GM12878 (cell line): Measurements from ENCODE around the gene VPS39. TPM values are rescaled to one million over a fixed set of nuclear protein-coding genes. Genes with fewer than 3 reads are reported as not detected.

ENCODE experiments used
- ATAC-seq: fragments of 200-7000 bp; cut with Tn5 transposase; 3 replicates; pipeline ENCODE4 v1.9.1; 2020; ENCODE audit warnings: mild to moderate bottlenecking, moderate library complexity
- BruUV-seq: library from RNA; stranded (reverse); fragments of 400-500 nt; replicated peaks from 2 replicates; lab custom pipeline; 2021; lab: Mats Ljungman, UMichigan
- CTCF ChIA-PET: fragments of 300-600 bp; sonication (Branson Sonifier 250); formaldehyde crosslinking; extraction: SDS; loops from one replicate; lab custom pipeline; 2021; ENCODE audit warnings: inconsistent platforms; lab: Yijun Ruan, JAX
- POLR2A ChIA-PET: fragments of 350-600 bp; formaldehyde crosslinking; extraction: SDS; loops from one replicate; lab custom pipeline; 2021; ENCODE audit warnings: inconsistent platforms; lab: Charles Lee
- RAD21 ChIA-PET: fragments of 300-600 bp; sonication (Branson Sonifier 250); formaldehyde crosslinking; loops from one replicate; lab custom pipeline; 2023; ENCODE audit warnings: antibody characterized with exemption; ENCODE audit not compliant: unreplicated experiment; lab: Charles Lee
- SMC1A ChIA-PET: fragments of 300-600 bp; sonication (Branson Sonifier 250); formaldehyde crosslinking; loops from one replicate; lab custom pipeline; 2023; ENCODE audit not compliant: unreplicated experiment, uncharacterized antibody; lab: Charles Lee
- DNase-seq: peaks from one replicate; pipeline ENCODE4 v3.0.0-alpha.2; 2011; ENCODE audit warnings: low read depth, low spot score
- FAIRE-seq: peaks from 3 replicates; lab custom pipeline; 2011; peaks lifted over from hg19 to GRCh38; lab: Jason Lieb, UNC
- H2AFZ ChIP-seq: 2 replicates; pipeline ENCODE4 v1.6.0; 2011; ENCODE audit warnings: low read depth, low read length, control low read depth; ENCODE audit not compliant: control insufficient read depth
- H3K27ac ChIP-seq: 2 replicates; pipeline ENCODE4 v1.5.1; 2011; ENCODE audit warnings: control low read depth; ENCODE audit not compliant: control insufficient read depth, insufficient read depth
- H3K27me3 ChIP-seq, 2 experiments: replicated peaks in 1 of 2; 2 replicates each; pipeline versions ENCODE4 v1.6.0 to v1.6.1; 2011; ENCODE audit warnings: low read length in 1 of 2; ENCODE audit not compliant: control insufficient read depth in 2 of 2, insufficient read depth in 2 of 2
- H3K36me3 ChIP-seq, 2 experiments: 2 replicates each; pipeline ENCODE4 v1.5.1; 2011; ENCODE audit warnings: low read length in 1 of 2; ENCODE audit not compliant: control insufficient read depth in 2 of 2, insufficient read depth in 2 of 2
- H3K4me1 ChIP-seq: 2 replicates; pipeline ENCODE4 v1.6.1; 2011; ENCODE audit warnings: mild to moderate bottlenecking, low read length, moderate library complexity, mixed read lengths; ENCODE audit not compliant: control insufficient read depth, insufficient read depth
- H3K4me2 ChIP-seq: 2 replicates; pipeline ENCODE4 v1.6.0; 2011; ENCODE audit warnings: control low read depth; ENCODE audit not compliant: control insufficient read depth, insufficient read depth
- H3K4me3 ChIP-seq: fragments of 200-600 bp; sonication (generic); 2 replicates; pipeline ENCODE4 v1.5.1; 2016
- H3K79me2 ChIP-seq: 2 replicates; pipeline ENCODE4 v1.6.0; 2011; ENCODE audit warnings: low read length; ENCODE audit not compliant: control insufficient read depth, insufficient read depth
- H3K9ac ChIP-seq: 2 replicates; pipeline ENCODE4 v1.8.0; 2011; ENCODE audit warnings: low read length, control low read depth, mixed read lengths; ENCODE audit not compliant: control insufficient read depth, insufficient read depth
- H3K9me3 ChIP-seq: replicated peaks from 3 replicates; pipeline ENCODE4 v1.5.1; 2011; ENCODE audit warnings: mild to moderate bottlenecking, low read length; ENCODE audit not compliant: control insufficient read depth, insufficient read depth
- H4K20me1 ChIP-seq: 2 replicates; pipeline ENCODE4 v1.6.0; 2011; ENCODE audit not compliant: control insufficient read depth, insufficient read depth
- HCFC1 ChIP-seq: fragments of 150-350 bp; IDR thresholded peaks from 2 replicates; pipeline ENCODE4 v1.6.1; 2014; ENCODE audit warnings: low read length
- SPI1 ChIP-seq: IDR thresholded peaks from 2 replicates; pipeline ENCODE4 v1.6.1; 2011; ENCODE audit warnings: low read depth, mild to moderate bottlenecking, low read length, moderate library complexity, borderline replicate concordance; ENCODE audit not compliant: insufficient read depth
- WGBS: methylation state at CpG from one replicate; pipeline ENCODE4 v1.1.6; 2016; ENCODE audit warnings: low lambda C conversion rate; ENCODE audit not compliant: insufficient replicate concordance, insufficient coverage; ENCODE audit errors: missing lambda C conversion rate; 5-methylcytosine and 5-hydroxymethylcytosine counted together
- in situ Hi-C: fragments of 300-500 bp; cut with MboI; formaldehyde crosslinking; loops from 9 replicates; pipeline ENCODE4 v1.14.3; 2018; ENCODE audit warnings: mixed read lengths
- intact Hi-C: fragments of 100-400 bp; cut with micrococcal nuclease; formaldehyde crosslinking; loops from one replicate; pipeline ENCODE4 v1.14.2; 2022; ENCODE audit not compliant: unreplicated experiment
- microRNA counts: library from miRNA; unstranded; fragments of <30 nt; microRNA quantifications from one replicate; lab custom pipeline; 2016
- microRNA-seq: library from miRNA; unstranded; fragments of <30 nt; microRNA quantifications from one replicate; pipeline ENCODE4, GENCODE V29; 2018
- polyA plus RNA-seq, 11 experiments: library from polyadenylated mRNA; depleted of rRNA in 4 of 11; unstranded in 6 of 11; stranded (reverse) in 5 of 11; fragments of >200 nt; fragmentation: Nextera tagmentation in 4 of 11; fragmentation: Illumina TruSeq in 1 of 11; extraction: Ambion mirVana in 4 of 11; extraction: Trizol in 1 of 11; gene quantifications; 1 replicate in 1 of 11; 2 replicates in 10 of 11; pipeline versions ENCODE4 v1.2.1 to v1.2.3, GENCODE V29; 2011 to 2016; ENCODE audit warnings: inconsistent platforms in 2 of 11, missing spikeins in 2 of 11, low read depth in 1 of 11
- small RNA-seq: library from RNA; depleted of rRNA; stranded (forward); fragments of <200 nt; gene quantifications from one replicate; pipeline ENCODE3, GENCODE V24; 2014
- total RNA-seq, 4 experiments: library from RNA; depleted of rRNA in 3 of 4; stranded (reverse); fragments of >200 nt in 3 of 4; fragmentation: Illumina TruSeq in 1 of 4; extraction: Trizol in 1 of 4; gene quantifications; 2 replicates each; pipeline versions ENCODE4 v1.2.1 to v1.2.3, GENCODE V29; 2013 to 2021
- TF ChIP-seq, protein P1 (sequence below): fragments of 450-650 bp; formaldehyde crosslinking; IDR thresholded peaks from 2 replicates; pipeline ENCODE4 v1.4.0; 2022; ENCODE audit warnings: mild to moderate bottlenecking, moderate library complexity

VPS39 gene
- total and polyA plus RNA-seq, 10 of the 15 experiments (the other 5 are each of a cell fraction or from before 2014, with no cell fraction given) = 4.9 to 50.0 (median 36.2) TPM

DNA sequence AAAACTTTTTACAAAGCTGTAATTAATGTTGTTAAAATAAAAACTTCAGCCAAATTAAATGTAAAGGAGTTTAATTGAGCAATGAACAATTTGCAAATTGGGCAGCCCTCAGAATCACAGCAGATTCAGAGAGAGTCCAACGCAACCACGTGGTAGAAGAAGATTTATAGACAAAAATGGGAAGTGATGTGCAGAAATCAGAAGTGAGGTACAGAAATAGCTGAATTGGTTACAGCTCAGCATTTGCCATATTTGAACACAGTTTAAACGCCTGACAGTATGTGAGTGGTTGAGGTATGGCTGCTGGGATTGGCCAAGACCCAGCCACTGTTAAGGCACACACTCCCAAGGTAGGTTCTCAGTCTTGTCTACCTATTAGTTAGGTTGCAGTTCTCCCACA is 99.3 kb downstream of the VPS39 start:
- peak; percentile 49; the same call in 1 of the 2 replicates for TF ChIP-seq SPI1
- TF ChIP-seq, protein P1, sequence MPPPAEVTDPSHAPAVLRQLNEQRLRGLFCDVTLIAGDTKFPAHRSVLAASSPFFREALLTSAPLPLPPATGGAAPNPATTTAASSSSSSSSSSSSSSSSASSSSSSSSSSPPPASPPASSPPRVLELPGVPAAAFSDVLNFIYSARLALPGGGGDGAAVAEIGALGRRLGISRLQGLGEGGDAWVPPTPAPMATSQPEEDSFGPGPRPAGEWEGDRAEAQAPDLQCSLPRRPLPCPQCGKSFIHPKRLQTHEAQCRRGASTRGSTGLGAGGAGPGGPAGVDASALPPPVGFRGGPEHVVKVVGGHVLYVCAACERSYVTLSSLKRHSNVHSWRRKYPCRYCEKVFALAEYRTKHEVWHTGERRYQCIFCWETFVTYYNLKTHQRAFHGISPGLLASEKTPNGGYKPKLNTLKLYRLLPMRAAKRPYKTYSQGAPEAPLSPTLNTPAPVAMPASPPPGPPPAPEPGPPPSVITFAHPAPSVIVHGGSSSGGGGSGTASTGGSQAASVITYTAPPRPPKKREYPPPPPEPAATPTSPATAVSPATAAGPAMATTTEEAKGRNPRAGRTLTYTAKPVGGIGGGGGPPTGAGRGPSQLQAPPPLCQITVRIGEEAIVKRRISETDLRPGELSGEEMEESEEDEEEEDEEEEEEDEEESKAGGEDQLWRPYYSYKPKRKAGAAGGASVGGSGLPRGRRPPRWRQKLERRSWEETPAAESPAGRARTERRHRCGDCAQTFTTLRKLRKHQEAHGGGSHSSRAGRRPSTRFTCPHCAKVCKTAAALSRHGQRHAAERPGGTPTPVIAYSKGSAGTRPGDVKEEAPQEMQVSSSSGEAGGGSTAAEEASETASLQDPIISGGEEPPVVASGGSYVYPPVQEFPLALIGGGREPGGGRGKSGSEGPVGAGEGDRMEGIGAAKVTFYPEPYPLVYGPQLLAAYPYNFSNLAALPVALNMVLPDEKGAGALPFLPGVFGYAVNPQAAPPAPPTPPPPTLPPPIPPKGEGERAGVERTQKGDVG (CRISPR knock-in tag) = no peak
- TF ChIP-seq HCFC1 = no peak
- BruUV-seq = no TSS peak
- ATAC-seq (no peak), FAIRE-seq (no peak), DNase-seq (no peak)
- RAD21 ChIA-PET = no interaction called here
- POLR2A ChIA-PET = interaction anchor here (0.6 kb wide), 1 partner anchor 1679 kb away, joined by 3 read pairs; no protein-coding TSS in a partner anchor
- CTCF ChIA-PET = interaction anchor here (0.6 to 1.0 kb wide), 3 partner anchors 9 to 540 kb away, joined by 3 read pairs; no protein-coding TSS in a partner anchor
- no peak overlapping the region for H3K4me2 ChIP-seq
- no peak overlapping the region for H3K9ac ChIP-seq
- H3K79me2 ChIP-seq = no peaks in the 10 kb centered on the region
- H4K20me1 ChIP-seq = no peaks in the 10 kb centered on the region
- no peak overlapping the region for H2AFZ ChIP-seq
- H3K4me3 ChIP-seq = no peak overlapping the region
- no peaks in the 10 kb centered on the region; the same call in none of the 2 replicates for H3K4me1 ChIP-seq
- WGBS = 32% methylated on average over 3 of the region's 3 CpGs
- no peaks in the 10 kb centered on the region for H3K36me3 ChIP-seq
- in situ Hi-C loops (no loop called here), intact Hi-C loops (no loop called here)
- H3K27me3 ChIP-seq = no peaks in the 10 kb centered on the region
- no peaks in the 10 kb centered on the region for H3K9me3 ChIP-seq
- H3K27ac ChIP-seq = no peak overlapping the region
- SMC1A ChIA-PET = no interaction called here

MicroRNAs within 50 kb of the gene (microRNA counts, 767-probe panel; counts per million panel counts)
- 1,346 counts per million, percentile 48 among the panel's probes with 10 or more counts for microRNA hsa-miR-627 (lab: Ali Mortazavi, UCI)

Small RNA genes lying within 50 kb of the gene (microRNA-seq; reads per million reads assigned to microRNA genes)
- gene MIR627 = 70.2 reads per million, percentile 70 among the genes with 10 or more reads in this experiment

Small RNA genes lying within 50 kb of the gene (small RNA-seq; reads per million reads assigned to genes)
- 4.2 reads per million, percentile 85 among the genes with 10 or more reads in this experiment for gene MIR627

Other genes starting within 250 kb of the VPS39 start
- gene EHD4, start 235.7 kb downstream of the VPS39 start, total RNA-seq (2014; rRNA removed) = 48.2 and 49.6 TPM in 2 replicates
- gene EHD4, start 235.7 kb downstream of the VPS39 start, total RNA-seq (2014; rRNA removed; fragmentation: Illumina TruSeq; extraction: Trizol) = 24.3 and 26.0 TPM in 2 replicates
- gene EHD4, start 235.7 kb downstream of the VPS39 start, total RNA-seq (2021) = 52.1 and 53.2 TPM in 2 replicates
- 25.6 and 42.2 TPM in 2 replicates for gene EHD4, start 235.7 kb downstream of the VPS39 start, polyA plus RNA-seq (2011; rRNA removed)
- 18.9 and 29.3 TPM in 2 replicates for gene EHD4, start 235.7 kb downstream of the VPS39 start, polyA plus RNA-seq (2014; fragmentation: Illumina TruSeq; extraction: Trizol)
- gene EHD4, start 235.7 kb downstream of the VPS39 start, polyA plus RNA-seq (2014; fragmentation: Nextera tagmentation; extraction: Ambion mirVana) = 1 to 10 TPM; 4.2 to 8.6 TPM
- 47.3 and 50.1 TPM in 2 replicates for gene EHD4, start 235.7 kb downstream of the VPS39 start, polyA plus RNA-seq (2014; rRNA removed)
- 10 to 100 TPM; 60.7 to 62.9 TPM for gene EHD4, start 235.7 kb downstream of the VPS39 start, polyA plus RNA-seq (2016; fragmentation: Nextera tagmentation; extraction: Ambion mirVana)
- gene PLA2G4E, start 187.3 kb downstream of the VPS39 start, total RNA-seq (2014; rRNA removed) = 0.06 TPM in 1 of 2 replicates, not detected in the other
- gene PLA2G4E, start 187.3 kb downstream of the VPS39 start, total RNA-seq (2014; rRNA removed; fragmentation: Illumina TruSeq; extraction: Trizol) = 0.05 TPM in 1 of 2 replicates, not detected in the other
- 0.05 and 0.11 TPM in 2 replicates for gene PLA2G4E, start 187.3 kb downstream of the VPS39 start, total RNA-seq (2021)
- gene PLA2G4E, start 187.3 kb downstream of the VPS39 start, polyA plus RNA-seq (2011; rRNA removed) = 0.07 TPM in 2 replicates
- 0.06 TPM in 1 of 2 replicates, not detected in the other for gene PLA2G4E, start 187.3 kb downstream of the VPS39 start, polyA plus RNA-seq (2014; fragmentation: Illumina TruSeq; extraction: Trizol)
- gene PLA2G4E, start 187.3 kb downstream of the VPS39 start, polyA plus RNA-seq (2014; fragmentation: Nextera tagmentation; extraction: Ambion mirVana) = not detected
- gene PLA2G4E, start 187.3 kb downstream of the VPS39 start, polyA plus RNA-seq (2014; rRNA removed) = 0.15 and 0.32 TPM in 2 replicates
- not detected for gene PLA2G4E, start 187.3 kb downstream of the VPS39 start, polyA plus RNA-seq (2016; fragmentation: Nextera tagmentation; extraction: Ambion mirVana)
- not detected in 2 replicates for gene PLA2G4D, start 113.7 kb downstream of the VPS39 start, total RNA-seq (2014; rRNA removed)
- gene PLA2G4D, start 113.7 kb downstream of the VPS39 start, total RNA-seq (2014; rRNA removed; fragmentation: Illumina TruSeq; extraction: Trizol) = not detected in 2 replicates
- gene PLA2G4D, start 113.7 kb downstream of the VPS39 start, total RNA-seq (2021) = not detected in 2 replicates
- 0.03 TPM in 1 of 2 replicates, not detected in the other for gene PLA2G4D, start 113.7 kb downstream of the VPS39 start, polyA plus RNA-seq (2011; rRNA removed)
- not detected in 2 replicates for gene PLA2G4D, start 113.7 kb downstream of the VPS39 start, polyA plus RNA-seq (2014; fragmentation: Illumina TruSeq; extraction: Trizol)
- gene PLA2G4D, start 113.7 kb downstream of the VPS39 start, polyA plus RNA-seq (2014; fragmentation: Nextera tagmentation; extraction: Ambion mirVana) = not detected
- 0.06 TPM in 1 of 2 replicates, not detected in the other for gene PLA2G4D, start 113.7 kb downstream of the VPS39 start, polyA plus RNA-seq (2014; rRNA removed)
- not detected for gene PLA2G4D, start 113.7 kb downstream of the VPS39 start, polyA plus RNA-seq (2016; fragmentation: Nextera tagmentation; extraction: Ambion mirVana)
- not detected in 2 replicates for gene PLA2G4F, start 51.7 kb downstream of the VPS39 start, total RNA-seq (2014; rRNA removed)
- not detected in 2 replicates for gene PLA2G4F, start 51.7 kb downstream of the VPS39 start, total RNA-seq (2014; rRNA removed; fragmentation: Illumina TruSeq; extraction: Trizol)
- 0.05 TPM in 1 of 2 replicates, not detected in the other for gene PLA2G4F, start 51.7 kb downstream of the VPS39 start, total RNA-seq (2021)
- gene PLA2G4F, start 51.7 kb downstream of the VPS39 start, polyA plus RNA-seq (2011; rRNA removed) = not detected in 2 replicates
- gene PLA2G4F, start 51.7 kb downstream of the VPS39 start, polyA plus RNA-seq (2014; fragmentation: Illumina TruSeq; extraction: Trizol) = not detected in 2 replicates
- not detected for gene PLA2G4F, start 51.7 kb downstream of the VPS39 start, polyA plus RNA-seq (2014; fragmentation: Nextera tagmentation; extraction: Ambion mirVana)
- not detected in 2 replicates for gene PLA2G4F, start 51.7 kb downstream of the VPS39 start, polyA plus RNA-seq (2014; rRNA removed)
- not detected for gene PLA2G4F, start 51.7 kb downstream of the VPS39 start, polyA plus RNA-seq (2016; fragmentation: Nextera tagmentation; extraction: Ambion mirVana)
- 20.9 and 22.1 TPM in 2 replicates for gene GANC, start 64.9 kb upstream of the VPS39 start, total RNA-seq (2014; rRNA removed)
- gene GANC, start 64.9 kb upstream of the VPS39 start, total RNA-seq (2014; rRNA removed; fragmentation: Illumina TruSeq; extraction: Trizol) = 24.0 and 26.8 TPM in 2 replicates
- gene GANC, start 64.9 kb upstream of the VPS39 start, total RNA-seq (2021) = 35.3 and 39.2 TPM in 2 replicates
- gene GANC, start 64.9 kb upstream of the VPS39 start, polyA plus RNA-seq (2011; rRNA removed) = 25.9 and 31.0 TPM in 2 replicates
- gene GANC, start 64.9 kb upstream of the VPS39 start, polyA plus RNA-seq (2014; fragmentation: Illumina TruSeq; extraction: Trizol) = 28.3 and 35.8 TPM in 2 replicates
- 10 to 100 TPM; 11.3 to 13.1 TPM for gene GANC, start 64.9 kb upstream of the VPS39 start, polyA plus RNA-seq (2014; fragmentation: Nextera tagmentation; extraction: Ambion mirVana)
- 16.2 and 16.4 TPM in 2 replicates for gene GANC, start 64.9 kb upstream of the VPS39 start, polyA plus RNA-seq (2014; rRNA removed)
- gene GANC, start 64.9 kb upstream of the VPS39 start, polyA plus RNA-seq (2016; fragmentation: Nextera tagmentation; extraction: Ambion mirVana) = 10 to 100 TPM; 18.2 to 25.1 TPM
- 31.1 and 38.6 TPM in 2 replicates for gene TMEM87A, start 65.1 kb upstream of the VPS39 start, total RNA-seq (2014; rRNA removed)
- gene TMEM87A, start 65.1 kb upstream of the VPS39 start, total RNA-seq (2014; rRNA removed; fragmentation: Illumina TruSeq; extraction: Trizol) = 32.7 and 34.1 TPM in 2 replicates
- 22.9 and 25.6 TPM in 2 replicates for gene TMEM87A, start 65.1 kb upstream of the VPS39 start, total RNA-seq (2021)
- 23.9 and 35.2 TPM in 2 replicates for gene TMEM87A, start 65.1 kb upstream of the VPS39 start, polyA plus RNA-seq (2011; rRNA removed)
- 33.4 and 40.8 TPM in 2 replicates for gene TMEM87A, start 65.1 kb upstream of the VPS39 start, polyA plus RNA-seq (2014; fragmentation: Illumina TruSeq; extraction: Trizol)
- gene TMEM87A, start 65.1 kb upstream of the VPS39 start, polyA plus RNA-seq (2014; fragmentation: Nextera tagmentation; extraction: Ambion mirVana) = 10 to 100 TPM; 33.4 to 53.2 TPM
- 17.4 and 18.2 TPM in 2 replicates for gene TMEM87A, start 65.1 kb upstream of the VPS39 start, polyA plus RNA-seq (2014; rRNA removed)
- gene TMEM87A, start 65.1 kb upstream of the VPS39 start, polyA plus RNA-seq (2016; fragmentation: Nextera tagmentation; extraction: Ambion mirVana) = 10 to 100 TPM; 40.9 to 49.2 TPM
- 3.0 and 3.4 TPM in 2 replicates for gene CAPN3, start 151.2 kb upstream of the VPS39 start, total RNA-seq (2014; rRNA removed)
- gene CAPN3, start 151.2 kb upstream of the VPS39 start, total RNA-seq (2014; rRNA removed; fragmentation: Illumina TruSeq; extraction: Trizol) = 1.1 and 1.8 TPM in 2 replicates
- 2.4 and 3.2 TPM in 2 replicates for gene CAPN3, start 151.2 kb upstream of the VPS39 start, total RNA-seq (2021)
- 2.4 and 2.8 TPM in 2 replicates for gene CAPN3, start 151.2 kb upstream of the VPS39 start, polyA plus RNA-seq (2011; rRNA removed)
- gene CAPN3, start 151.2 kb upstream of the VPS39 start, polyA plus RNA-seq (2014; fragmentation: Illumina TruSeq; extraction: Trizol) = 2.9 and 3.0 TPM in 2 replicates
- 1 to 10 TPM; 1.6 to 1.7 TPM for gene CAPN3, start 151.2 kb upstream of the VPS39 start, polyA plus RNA-seq (2014; fragmentation: Nextera tagmentation; extraction: Ambion mirVana)
- gene CAPN3, start 151.2 kb upstream of the VPS39 start, polyA plus RNA-seq (2014; rRNA removed) = 2.1 and 3.8 TPM in 2 replicates
- 1 to 10 TPM; 1.6 to 1.9 TPM for gene CAPN3, start 151.2 kb upstream of the VPS39 start, polyA plus RNA-seq (2016; fragmentation: Nextera tagmentation; extraction: Ambion mirVana)